ENCODE results near the gene EFCAB11.

The EFCAB11 gene

GRCh38 chr14:89807151-89807550 lies 147.4 kb downstream of the EFCAB11 start:
- DNase-seq, result no peak

- no peak for DNase-seq
Observed at GRCh38 chr14:89806451-89806850, 148.1 kb downstream of the EFCAB11 start.

- DNase-seq, result peak; percentile 17
Observed at GRCh38 chr14:89805501-89805900, 149.0 kb downstream of the EFCAB11 start.

GRCh38 chr14:89803542-89803941 lies 151.0 kb downstream of the EFCAB11 start:
- no peak for DNase-seq

- DNase-seq, result no peak
Observed at GRCh38 chr14:89801136-89801535, 153.4 kb downstream of the EFCAB11 start.

GRCh38 chr14:89798212-89798773 lies 156.2 kb downstream of the EFCAB11 start:
- no peak for DNase-seq

- no peak for DNase-seq
Observed at GRCh38 chr14:89797148-89797547, 157.4 kb downstream of the EFCAB11 start.

- DNase-seq, result no peak
Observed at GRCh38 chr14:89794096-89794495, 160.4 kb downstream of the EFCAB11 start.

- no peak for DNase-seq
Observed at GRCh38 chr14:89793367-89793716, 161.2 kb downstream of the EFCAB11 start.

GRCh38 chr14:89792489-89793366 lies 161.8 kb downstream of the EFCAB11 start:
- DNase-seq, result no peak

GRCh38 chr14:89787525-89787924 lies 167.0 kb downstream of the EFCAB11 start:
- DNase-seq, result no peak

GRCh38 chr14:89781046-89781445 lies 173.5 kb downstream of the EFCAB11 start:
- no peak for DNase-seq

GRCh38 chr14:89779707-89780106 lies 174.8 kb downstream of the EFCAB11 start:
- no peak for DNase-seq

GRCh38 chr14:89775946-89776345 lies 178.6 kb downstream of the EFCAB11 start:
- DNase-seq, result no peak

GRCh38 chr14:89775151-89775550 lies 179.4 kb downstream of the EFCAB11 start:
- no peak for DNase-seq

- peak; percentile 19 for DNase-seq
Observed at GRCh38 chr14:89773644-89774316, 180.8 kb downstream of the EFCAB11 start.

GRCh38 chr14:89773151-89773550 lies 181.4 kb downstream of the EFCAB11 start:
- no peak for DNase-seq

- peak; percentile 25 for DNase-seq
Observed at GRCh38 chr14:89771251-89771650, 183.3 kb downstream of the EFCAB11 start.

- DNase-seq, result peak; percentile 10
Observed at GRCh38 chr14:89767861-89768268, 186.7 kb downstream of the EFCAB11 start.

- DNase-seq, result no peak
Observed at GRCh38 chr14:89767131-89767530, 187.4 kb downstream of the EFCAB11 start.

- DNase-seq, result no peak
Observed at GRCh38 chr14:89765346-89765745, 189.2 kb downstream of the EFCAB11 start.

GRCh38 chr14:89760086-89760485 lies 194.4 kb downstream of the EFCAB11 start:
- no peak for DNase-seq

GRCh38 chr14:89757313-89757939 lies 197.1 kb downstream of the EFCAB11 start:
- no peak for DNase-seq
